Measurements from ENCODE around the gene GALNTL6. TPM values are rescaled to one million over a fixed set of nuclear protein-coding genes. Genes with fewer than 3 reads are reported as not detected.

The GALNTL6 gene
- total RNA-seq, 2 experiments from 2014 or later, result not detected

GRCh38 chr4:171924746-171925376, 111.7 kb downstream of the GALNTL6 start:
- H3K4me1 Mint-ChIP-seq, result no peaks in the 10 kb centered on the region
- no peak for DNase-seq
- no peaks in the 10 kb centered on the region for H3K9me3 Mint-ChIP-seq
- H3K36me3 Mint-ChIP-seq, result no peaks in the 10 kb centered on the region
- H3K4me3 Mint-ChIP-seq, result no peak overlapping the region
- no peak overlapping the region for H3K27ac Mint-ChIP-seq
- no peaks in the 10 kb centered on the region for H3K27me3 Mint-ChIP-seq
- POLR2A ChIA-PET, result no interaction called here
- ATAC-seq (ENCODE audit: low read depth), result no peak

GRCh38 chr4:171928336-171928735, 115.1 kb downstream of the GALNTL6 start:
- H3K27ac Mint-ChIP-seq, result no peak overlapping the region

GRCh38 chr4:171929477-171929876, 116.3 kb downstream of the GALNTL6 start:
- no peaks in the 10 kb centered on the region for H3K9me3 Mint-ChIP-seq
- POLR2A ChIA-PET, result no interaction called here
- H3K4me3 Mint-ChIP-seq, result no peak overlapping the region
- H3K27me3 Mint-ChIP-seq, result no peaks in the 10 kb centered on the region
- DNase-seq (no peak), ATAC-seq (ENCODE audit: low read depth) (no peak)
- no peaks in the 10 kb centered on the region for H3K4me1 Mint-ChIP-seq
- H3K36me3 Mint-ChIP-seq, result no peaks in the 10 kb centered on the region
- no peak overlapping the region for H3K27ac Mint-ChIP-seq

More at GRCh38 chr4:171928336-171928735, 115.1 kb downstream of the GALNTL6 start:
- no peaks in the 10 kb centered on the region for H3K27me3 Mint-ChIP-seq
- no peak for ATAC-seq (ENCODE audit: low read depth)
- POLR2A ChIA-PET, result no interaction called here
- H3K4me3 Mint-ChIP-seq, result no peak overlapping the region
- DNase-seq, result no peak
- no peaks in the 10 kb centered on the region for H3K9me3 Mint-ChIP-seq
- H3K4me1 Mint-ChIP-seq, result no peaks in the 10 kb centered on the region
- H3K36me3 Mint-ChIP-seq, result no peaks in the 10 kb centered on the region

GRCh38 chr4:171929907-171930306, 116.7 kb downstream of the GALNTL6 start:
- Mint-ChIP-seq H3K4me3 (no peak overlapping the region), H3K4me1 (no peaks in the 10 kb centered on the region), H3K27me3 (no peaks in the 10 kb centered on the region), H3K27ac (no peak overlapping the region), H3K36me3 (no peaks in the 10 kb centered on the region), H3K9me3 (no peaks in the 10 kb centered on the region)
- DNase-seq (no peak), ATAC-seq (ENCODE audit: low read depth) (no peak)
- POLR2A ChIA-PET, result no interaction called here

GRCh38 chr4:171932238-171932637, 119.0 kb downstream of the GALNTL6 start:
- no peaks in the 10 kb centered on the region for H3K9me3 Mint-ChIP-seq
- POLR2A ChIA-PET, result no interaction called here
- no peak overlapping the region for H3K4me3 Mint-ChIP-seq
- H3K4me1 Mint-ChIP-seq, result no peaks in the 10 kb centered on the region
- no peak for ATAC-seq (ENCODE audit: low read depth)
- DNase-seq, result no peak
- H3K27me3 Mint-ChIP-seq, result no peaks in the 10 kb centered on the region
- H3K27ac Mint-ChIP-seq, result no peak overlapping the region
- no peaks in the 10 kb centered on the region for H3K36me3 Mint-ChIP-seq

GRCh38 chr4:171940656-171941055, 127.5 kb downstream of the GALNTL6 start:
- POLR2A ChIA-PET, result no interaction called here
- Mint-ChIP-seq H3K27me3 (no peaks in the 10 kb centered on the region), H3K27ac (no peak overlapping the region), H3K4me1 (no peaks in the 10 kb centered on the region), H3K9me3 (no peaks in the 10 kb centered on the region), H3K36me3 (no peaks in the 10 kb centered on the region), H3K4me3 (no peak overlapping the region)
- no peak for DNase-seq
- ATAC-seq (ENCODE audit: low read depth), result no peak

- no peak overlapping the region for H3K27ac Mint-ChIP-seq
- H3K27me3 Mint-ChIP-seq, result no peaks in the 10 kb centered on the region
- POLR2A ChIA-PET, result no interaction called here
- DNase-seq (no peak), ATAC-seq (ENCODE audit: low read depth) (no peak)
- H3K4me3 Mint-ChIP-seq, result no peak overlapping the region
- no peaks in the 10 kb centered on the region for H3K4me1 Mint-ChIP-seq
- peaks cover 2% of the 10 kb centered on the region for H3K9me3 Mint-ChIP-seq
- H3K36me3 Mint-ChIP-seq, result peaks cover 2% of the 10 kb centered on the region
Measured at GRCh38 chr4:171947400-171947799, 134.2 kb downstream of the GALNTL6 start.

GRCh38 chr4:171948038-171948437, 134.8 kb downstream of the GALNTL6 start:
- POLR2A ChIA-PET, result no interaction called here
- Mint-ChIP-seq H3K27ac (no peak overlapping the region), H3K4me1 (no peaks in the 10 kb centered on the region), H3K9me3 (peaks cover 2% of the 10 kb centered on the region), H3K27me3 (no peaks in the 10 kb centered on the region), H3K4me3 (no peak overlapping the region), H3K36me3 (peaks cover 2% of the 10 kb centered on the region)
- DNase-seq, result no peak
- ATAC-seq (ENCODE audit: low read depth), result no peak

GRCh38 chr4:171954650-171955049, 141.4 kb downstream of the GALNTL6 start:
- ATAC-seq (ENCODE audit: low read depth), result no peak
- no peak for DNase-seq
- POLR2A ChIA-PET, result no interaction called here
- no peaks in the 10 kb centered on the region for H3K4me1 Mint-ChIP-seq
- peaks cover 2% of the 10 kb centered on the region for H3K36me3 Mint-ChIP-seq
- no peaks in the 10 kb centered on the region for H3K9me3 Mint-ChIP-seq
- no peak overlapping the region for H3K27ac Mint-ChIP-seq
- no peak overlapping the region for H3K4me3 Mint-ChIP-seq
- H3K27me3 Mint-ChIP-seq, result no peaks in the 10 kb centered on the region

- H3K36me3 Mint-ChIP-seq, result no peaks in the 10 kb centered on the region
- no peaks in the 10 kb centered on the region for H3K27me3 Mint-ChIP-seq
- H3K4me3 Mint-ChIP-seq, result no peak overlapping the region
- ATAC-seq (ENCODE audit: low read depth), result no peak
- no peak overlapping the region for H3K27ac Mint-ChIP-seq
- POLR2A ChIA-PET, result no interaction called here
- DNase-seq, result no peak
- H3K4me1 Mint-ChIP-seq, result no peaks in the 10 kb centered on the region
- no peaks in the 10 kb centered on the region for H3K9me3 Mint-ChIP-seq
Measured at GRCh38 chr4:171956678-171957077, 143.5 kb downstream of the GALNTL6 start.

GRCh38 chr4:171962110-171962509, 148.9 kb downstream of the GALNTL6 start:
- ATAC-seq (ENCODE audit: low read depth) (no peak), DNase-seq (no peak)
- Mint-ChIP-seq H3K27me3 (no peaks in the 10 kb centered on the region), H3K36me3 (no peaks in the 10 kb centered on the region), H3K27ac (no peak overlapping the region), H3K4me3 (no peak overlapping the region), H3K4me1 (no peaks in the 10 kb centered on the region), H3K9me3 (no peaks in the 10 kb centered on the region)
- POLR2A ChIA-PET, result no interaction called here

- Mint-ChIP-seq H3K27ac (no peak overlapping the region), H3K27me3 (no peaks in the 10 kb centered on the region), H3K36me3 (no peaks in the 10 kb centered on the region), H3K9me3 (no peaks in the 10 kb centered on the region), H3K4me3 (no peak overlapping the region), H3K4me1 (no peaks in the 10 kb centered on the region)
- DNase-seq (no peak), ATAC-seq (ENCODE audit: low read depth) (no peak)
- POLR2A ChIA-PET, result no interaction called here
Measured at GRCh38 chr4:171966356-171966755, 153.2 kb downstream of the GALNTL6 start.

GRCh38 chr4:171978216-171978615, 165.0 kb downstream of the GALNTL6 start:
- DNase-seq (no peak), ATAC-seq (ENCODE audit: low read depth) (no peak)
- no peaks in the 10 kb centered on the region for H3K9me3 Mint-ChIP-seq
- no peaks in the 10 kb centered on the region for H3K4me1 Mint-ChIP-seq
- no peak overlapping the region for H3K4me3 Mint-ChIP-seq
- no peaks in the 10 kb centered on the region for H3K27me3 Mint-ChIP-seq
- no peak overlapping the region for H3K27ac Mint-ChIP-seq
- H3K36me3 Mint-ChIP-seq, result no peaks in the 10 kb centered on the region
- POLR2A ChIA-PET, result no interaction called here

GRCh38 chr4:171979461-171979860, 166.3 kb downstream of the GALNTL6 start:
- Mint-ChIP-seq H3K27ac (no peak overlapping the region), H3K36me3 (no peaks in the 10 kb centered on the region), H3K4me1 (no peaks in the 10 kb centered on the region), H3K27me3 (no peaks in the 10 kb centered on the region), H3K9me3 (no peaks in the 10 kb centered on the region), H3K4me3 (no peak overlapping the region)
- DNase-seq, result no peak
- no peak for ATAC-seq (ENCODE audit: low read depth)
- POLR2A ChIA-PET, result no interaction called here

- H3K4me3 Mint-ChIP-seq, result no peak overlapping the region
- no peak for DNase-seq
- no peaks in the 10 kb centered on the region for H3K4me1 Mint-ChIP-seq
- POLR2A ChIA-PET, result no interaction called here
- no peaks in the 10 kb centered on the region for H3K36me3 Mint-ChIP-seq
- H3K27ac Mint-ChIP-seq, result no peak overlapping the region
- peaks cover 2% of the 10 kb centered on the region for H3K9me3 Mint-ChIP-seq
- no peaks in the 10 kb centered on the region for H3K27me3 Mint-ChIP-seq
- ATAC-seq (ENCODE audit: low read depth), result no peak
Measured at GRCh38 chr4:171981185-171981584, 168.0 kb downstream of the GALNTL6 start.
